K562 (cell line): ENCODE results near the gene PTPRG.

Source experiments
- BRCA1 ChIP-seq, 2 experiments: fragments of 450-650 bp in 1 of 2; sonication (generic) in 1 of 2; formaldehyde crosslinking in 1 of 2; IDR thresholded peaks; 2 replicates each; pipeline versions ENCODE4 v1.5.0 to v1.6.1; 2017 to 2020; ENCODE audit warnings: mild to moderate bottlenecking in 1 of 2, missing genetic modification reagents in 1 of 2
- ESRRA ChIP-seq: fragments of 450-650 bp; IDR thresholded peaks from 2 replicates; pipeline ENCODE4 v1.6.1; 2014; ENCODE audit warnings: low read depth, mild to moderate bottlenecking, moderate library complexity, borderline replicate concordance
- EZH2 ChIP-seq: IDR thresholded peaks from 2 replicates; pipeline ENCODE4 v1.6.1; 2012; ENCODE audit warnings: low read depth, mild to moderate bottlenecking, inconsistent platforms, low read length, borderline replicate concordance
- MAX ChIP-seq: sonication (generic); formaldehyde crosslinking; IDR thresholded peaks from 2 replicates; pipeline ENCODE4 v1.9.0; 2022; ENCODE audit warnings: mild to moderate bottlenecking, missing genetic modification reagents
- NFE2 ChIP-seq: IDR thresholded peaks from 2 replicates; pipeline ENCODE4 v1.6.1; 2014; ENCODE audit warnings: antibody characterized with exemption, low read depth
- THAP12 ChIP-seq: fragments of 250-450 bp; sonication (Bioruptor Pico); IDR thresholded peaks from 2 replicates; pipeline ENCODE4 v1.9.0; 2021; ENCODE audit warnings: mild to moderate bottlenecking, inconsistent platforms
- ZBTB5 ChIP-seq: fragments of 450-650 bp; IDR thresholded peaks from 2 replicates; pipeline ENCODE4 v1.6.1; 2017; ENCODE audit warnings: antibody characterized with exemption
- TF ChIP-seq, protein P1 (sequence below): IDR thresholded peaks from 3 replicates; pipeline ENCODE4 v1.6.1; 2011; ENCODE audit warnings: borderline replicate concordance, mild to moderate bottlenecking, moderate library complexity; ENCODE audit not compliant: insufficient read length; ENCODE audit errors: extremely low read depth

DNA sequence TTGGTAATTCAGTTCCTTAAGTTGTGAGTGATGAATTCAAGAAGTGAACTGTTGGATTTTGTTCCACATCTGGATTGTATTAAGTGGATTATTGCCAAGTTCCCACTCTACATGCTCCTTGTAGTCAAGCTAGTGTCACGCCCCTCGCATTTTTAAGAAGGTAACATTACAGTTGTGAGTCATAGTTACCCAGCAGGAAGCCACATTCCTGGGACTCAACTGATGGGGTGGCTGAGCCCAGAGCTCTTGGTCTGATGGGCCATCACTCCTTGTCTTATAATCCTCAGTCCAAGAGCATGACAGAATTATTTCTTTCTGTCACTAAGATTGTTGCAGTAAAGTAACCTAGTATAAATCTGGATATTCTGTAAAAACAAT lies 102.7 kb downstream of the PTPRG start:
- TF ChIP-seq THAP12 (CRISPR knock-in tag) (no peak), NFE2 (no peak), BRCA1 (IDR thresholded peaks at IDR 0.05) (no peak), BRCA1 (CRISPR knock-in tag; IDR thresholded peaks at IDR 0.05) (no peak), ZBTB5 (no peak), MAX (CRISPR knock-in tag) (no peak), EZH2 (no peak), ESRRA (no peak)
- TF ChIP-seq, protein P1, sequence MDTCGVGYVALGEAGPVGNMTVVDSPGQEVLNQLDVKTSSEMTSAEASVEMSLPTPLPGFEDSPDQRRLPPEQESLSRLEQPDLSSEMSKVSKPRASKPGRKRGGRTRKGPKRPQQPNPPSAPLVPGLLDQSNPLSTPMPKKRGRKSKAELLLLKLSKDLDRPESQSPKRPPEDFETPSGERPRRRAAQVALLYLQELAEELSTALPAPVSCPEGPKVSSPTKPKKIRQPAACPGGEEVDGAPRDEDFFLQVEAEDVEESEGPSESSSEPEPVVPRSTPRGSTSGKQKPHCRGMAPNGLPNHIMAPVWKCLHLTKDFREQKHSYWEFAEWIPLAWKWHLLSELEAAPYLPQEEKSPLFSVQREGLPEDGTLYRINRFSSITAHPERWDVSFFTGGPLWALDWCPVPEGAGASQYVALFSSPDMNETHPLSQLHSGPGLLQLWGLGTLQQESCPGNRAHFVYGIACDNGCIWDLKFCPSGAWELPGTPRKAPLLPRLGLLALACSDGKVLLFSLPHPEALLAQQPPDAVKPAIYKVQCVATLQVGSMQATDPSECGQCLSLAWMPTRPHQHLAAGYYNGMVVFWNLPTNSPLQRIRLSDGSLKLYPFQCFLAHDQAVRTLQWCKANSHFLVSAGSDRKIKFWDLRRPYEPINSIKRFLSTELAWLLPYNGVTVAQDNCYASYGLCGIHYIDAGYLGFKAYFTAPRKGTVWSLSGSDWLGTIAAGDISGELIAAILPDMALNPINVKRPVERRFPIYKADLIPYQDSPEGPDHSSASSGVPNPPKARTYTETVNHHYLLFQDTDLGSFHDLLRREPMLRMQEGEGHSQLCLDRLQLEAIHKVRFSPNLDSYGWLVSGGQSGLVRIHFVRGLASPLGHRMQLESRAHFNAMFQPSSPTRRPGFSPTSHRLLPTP, result no peak
